GM18517 (cell line): ENCODE results near the gene HEPACAM.

Experiments used
- ATAC-seq: cut with Tn5 transposase; IDR thresholded peaks from one replicate; pipeline ENCODE4 v1.9.1; 2021; ENCODE audit warnings: mild to moderate bottlenecking, moderate library complexity; ENCODE audit not compliant: unreplicated experiment

Gene HEPACAM

GRCh38 chr11:124900464-124900863 lies 35.4 kb downstream of the HEPACAM start:
- no peak for ATAC-seq

- no peak for ATAC-seq
These were observed 36.3 kb downstream of the HEPACAM start for GRCh38 chr11:124899383-124900145.

DNA sequence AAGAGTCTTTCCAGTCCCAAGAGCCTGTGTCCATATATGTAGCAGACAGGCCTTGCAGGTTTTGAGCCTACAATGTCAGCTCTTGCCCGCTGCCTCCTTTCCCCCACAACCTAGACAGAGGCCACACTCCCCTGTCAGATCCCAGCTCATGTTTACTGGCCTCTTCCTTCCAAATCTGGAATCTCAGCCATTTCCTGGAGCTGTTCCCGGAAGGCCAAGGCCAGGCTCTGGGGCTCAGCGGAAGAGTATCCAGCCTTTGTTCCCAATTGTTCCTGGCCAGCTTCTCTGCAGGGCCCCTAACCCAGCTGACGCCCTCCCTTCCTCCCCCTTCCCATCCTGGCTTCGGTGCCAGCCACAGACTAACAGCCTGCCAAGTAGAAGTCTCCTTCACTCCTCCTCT lies 37.1 kb downstream of the HEPACAM start:
- ATAC-seq: no peak

GRCh38 chr11:124898263-124898680 lies 37.6 kb downstream of the HEPACAM start:
- ATAC-seq: no peak

GRCh38 chr11:124897674-124898262 lies 38.1 kb downstream of the HEPACAM start, which contains the start of gene ROBO4:
ROBO4 (minus strand) TSS chr11:124897865; CDS start chr11:124897795, 70 bp downstream.
- ATAC-seq: no peak

GRCh38 chr11:124896821-124897391 lies 38.9 kb downstream of the HEPACAM start:
- no peak for ATAC-seq

DNA sequence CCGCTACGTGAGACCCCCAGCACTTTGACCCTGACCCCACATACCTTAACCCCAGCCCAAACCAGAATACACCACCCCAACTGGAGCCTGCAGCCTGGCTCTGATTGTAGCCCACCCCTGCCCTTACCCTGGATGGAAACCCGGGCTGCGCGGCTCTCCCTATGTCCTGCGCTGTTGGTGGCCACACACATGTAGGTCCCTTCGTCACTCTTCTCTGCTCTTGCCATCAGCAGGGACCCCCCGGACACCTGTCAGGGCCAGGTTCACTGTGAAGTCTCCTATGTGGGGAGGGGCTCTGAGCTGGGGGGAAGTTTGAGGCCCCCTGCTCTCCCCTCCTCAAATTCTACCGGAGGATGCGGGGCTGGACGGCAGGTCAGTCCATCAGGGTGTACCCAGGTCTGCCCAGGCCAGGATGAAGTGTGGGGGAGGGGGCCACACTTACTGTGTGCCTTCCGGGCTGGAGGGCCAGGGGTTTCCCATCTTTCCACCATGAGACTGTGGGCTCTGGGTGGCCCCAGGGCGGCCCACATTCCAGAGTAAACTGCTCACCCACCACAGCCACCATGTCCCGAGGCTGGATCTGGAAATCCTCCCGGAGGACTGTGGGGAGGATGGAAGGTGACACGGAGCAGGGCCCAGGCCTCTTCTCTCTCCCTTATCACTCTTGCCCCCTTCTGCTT lies 39.6 kb downstream of the HEPACAM start:
- no peak for ATAC-seq

- ATAC-seq: no peak
These were observed 40.3 kb downstream of the HEPACAM start for GRCh38 chr11:124895471-124895971.

DNA sequence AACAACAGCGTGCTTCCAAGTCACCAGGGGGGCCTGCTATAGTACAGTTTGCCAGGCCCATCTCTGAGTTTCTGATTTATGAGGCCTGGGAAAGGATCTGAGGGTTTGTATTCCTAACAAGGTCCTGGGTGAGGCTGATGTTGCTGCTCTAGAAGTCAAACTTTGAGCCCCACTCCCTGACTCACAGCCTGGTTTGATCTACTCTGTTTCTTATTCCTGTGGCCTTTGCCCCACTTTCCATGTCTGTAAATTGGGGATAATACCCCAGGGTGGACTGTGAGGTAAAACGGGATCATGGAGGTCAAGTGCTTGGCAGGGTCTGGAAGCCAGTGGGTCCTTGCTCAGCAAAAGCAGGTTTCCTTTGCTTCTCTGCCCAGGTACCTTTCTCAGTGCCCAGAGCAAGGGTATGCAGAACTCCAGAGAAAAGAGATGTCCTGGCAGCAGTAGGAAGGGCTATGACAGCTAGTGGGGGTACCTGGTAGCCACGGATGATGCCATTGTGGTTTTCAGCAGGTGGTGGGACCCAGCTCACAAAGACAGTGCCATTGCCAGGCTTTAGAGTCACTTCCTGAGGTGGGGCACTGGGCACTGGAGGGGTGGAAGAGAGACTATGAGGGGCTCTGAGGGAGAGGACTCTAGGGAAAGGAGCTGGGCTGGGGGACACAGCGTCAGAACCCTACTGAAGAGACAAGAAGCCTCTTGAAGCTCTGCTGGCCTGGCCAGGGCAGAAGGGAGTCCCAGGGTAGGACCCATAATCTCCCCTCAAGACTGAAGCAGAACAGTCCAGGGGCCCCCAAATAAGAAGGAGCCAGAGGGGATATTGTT lies 41.0 kb downstream of the HEPACAM start:
- no peak for ATAC-seq

GRCh38 chr11:124893781-124894401 lies 42.0 kb downstream of the HEPACAM start:
- ATAC-seq: no peak

DNA sequence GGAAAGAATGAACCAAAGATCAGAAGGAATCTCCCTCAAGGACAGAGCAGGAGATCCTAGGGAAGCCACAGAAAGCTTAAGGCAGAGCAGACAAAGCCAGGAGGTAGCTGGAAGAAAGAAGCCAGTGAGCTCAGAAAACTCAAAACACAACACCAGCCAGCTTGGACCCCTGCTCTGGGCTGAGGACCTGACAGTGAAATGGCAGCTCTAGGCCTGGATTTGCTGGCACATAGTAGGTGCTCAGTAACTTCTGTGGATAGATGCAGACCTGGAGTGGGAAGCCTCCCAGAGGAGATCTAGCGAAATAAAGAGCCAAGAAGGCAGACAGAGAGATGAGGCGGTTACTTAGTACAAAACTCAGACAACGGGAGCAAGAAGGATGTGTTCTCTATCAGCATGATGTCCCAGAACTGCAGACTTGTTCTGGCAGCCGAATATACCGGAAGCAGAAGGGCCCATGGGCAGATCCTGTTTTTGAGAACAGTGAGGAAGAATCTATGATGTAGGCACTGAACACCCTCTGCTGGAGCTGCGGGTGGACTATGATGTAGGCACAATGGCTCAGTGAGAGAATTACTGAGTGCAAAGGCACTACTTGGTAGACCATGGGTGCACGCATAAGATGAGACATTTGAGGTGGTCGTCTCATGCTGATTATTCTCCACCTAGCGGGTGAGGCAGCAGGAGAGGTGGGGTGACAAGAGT lies 42.9 kb downstream of the HEPACAM start:
- no peak for ATAC-seq

DNA sequence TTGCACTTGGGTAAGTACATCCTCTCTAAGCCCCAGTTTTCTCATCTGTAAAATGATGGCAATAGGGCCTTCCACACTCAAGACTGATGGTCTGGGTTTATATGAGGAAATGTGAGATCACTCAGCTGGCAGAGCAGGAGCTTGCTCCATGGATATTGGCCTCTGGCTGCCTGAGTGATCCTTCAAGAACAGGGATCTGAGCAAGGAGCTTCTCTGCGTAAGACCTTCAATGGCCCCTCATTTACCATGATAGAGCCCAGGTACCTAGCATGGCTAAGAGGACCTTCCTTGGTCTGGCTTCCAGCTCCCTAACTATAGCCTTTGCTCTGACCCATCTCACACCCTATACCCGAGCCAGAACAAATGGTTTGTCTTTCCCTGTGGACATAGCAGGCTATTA lies 43.7 kb downstream of the HEPACAM start:
- no peak for ATAC-seq

GRCh38 chr11:124891373-124891861 lies 44.4 kb downstream of the HEPACAM start:
- ATAC-seq: no peak

DNA sequence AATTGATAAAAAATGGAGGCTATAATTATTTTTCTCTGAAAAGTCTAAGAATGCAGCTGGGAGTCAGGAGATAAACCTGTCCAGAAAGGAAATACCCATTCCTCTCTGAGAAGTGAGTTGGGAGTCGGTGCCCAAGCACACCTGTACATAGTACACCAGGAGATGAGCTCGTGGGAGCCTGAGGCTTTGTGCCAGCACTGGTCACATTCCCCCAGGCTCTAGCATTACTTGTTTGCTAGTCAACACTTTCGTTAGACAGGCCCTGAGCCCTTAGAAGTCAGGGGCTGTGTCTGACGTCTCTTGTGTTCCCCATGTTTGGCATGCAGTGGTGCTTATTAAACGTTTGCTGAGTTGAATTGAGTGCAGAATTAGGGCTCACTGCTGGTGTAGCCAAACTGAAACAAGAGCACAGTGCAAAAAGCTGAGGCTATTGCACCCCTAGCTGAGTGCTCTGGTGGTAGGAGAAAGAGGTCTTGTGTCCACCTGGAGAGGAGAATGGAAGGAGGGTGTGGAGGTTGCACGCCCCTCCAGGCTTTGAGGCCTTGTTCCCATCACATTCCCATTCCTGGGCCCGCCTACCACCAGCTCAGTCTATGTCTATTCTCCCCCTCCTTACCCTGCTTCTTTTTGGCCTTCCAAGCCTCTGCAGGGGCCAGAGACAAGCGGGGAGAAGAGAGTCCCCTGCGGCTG lies 45.0 kb downstream of the HEPACAM start:
- ATAC-seq: no peak

DNA sequence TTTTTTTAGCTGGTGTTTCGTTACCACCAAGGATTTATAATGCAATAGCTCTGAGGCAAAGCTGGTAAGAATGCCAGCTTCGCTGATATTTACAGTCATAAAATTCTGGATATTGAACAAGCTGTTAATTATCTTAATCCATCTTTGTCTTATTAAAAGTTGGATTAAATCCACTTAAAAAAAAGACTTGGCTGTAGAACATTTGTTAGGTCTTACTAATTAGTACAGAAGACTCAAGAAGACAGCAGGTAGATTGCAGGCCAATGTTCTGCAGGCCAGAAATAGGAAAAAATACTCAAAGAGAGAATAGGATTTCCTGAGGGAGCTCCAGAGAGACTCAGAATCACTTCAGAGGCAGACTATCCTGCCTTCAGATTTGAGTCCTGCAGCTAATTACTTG lies 45.7 kb downstream of the HEPACAM start:
- ATAC-seq: no peak

DNA sequence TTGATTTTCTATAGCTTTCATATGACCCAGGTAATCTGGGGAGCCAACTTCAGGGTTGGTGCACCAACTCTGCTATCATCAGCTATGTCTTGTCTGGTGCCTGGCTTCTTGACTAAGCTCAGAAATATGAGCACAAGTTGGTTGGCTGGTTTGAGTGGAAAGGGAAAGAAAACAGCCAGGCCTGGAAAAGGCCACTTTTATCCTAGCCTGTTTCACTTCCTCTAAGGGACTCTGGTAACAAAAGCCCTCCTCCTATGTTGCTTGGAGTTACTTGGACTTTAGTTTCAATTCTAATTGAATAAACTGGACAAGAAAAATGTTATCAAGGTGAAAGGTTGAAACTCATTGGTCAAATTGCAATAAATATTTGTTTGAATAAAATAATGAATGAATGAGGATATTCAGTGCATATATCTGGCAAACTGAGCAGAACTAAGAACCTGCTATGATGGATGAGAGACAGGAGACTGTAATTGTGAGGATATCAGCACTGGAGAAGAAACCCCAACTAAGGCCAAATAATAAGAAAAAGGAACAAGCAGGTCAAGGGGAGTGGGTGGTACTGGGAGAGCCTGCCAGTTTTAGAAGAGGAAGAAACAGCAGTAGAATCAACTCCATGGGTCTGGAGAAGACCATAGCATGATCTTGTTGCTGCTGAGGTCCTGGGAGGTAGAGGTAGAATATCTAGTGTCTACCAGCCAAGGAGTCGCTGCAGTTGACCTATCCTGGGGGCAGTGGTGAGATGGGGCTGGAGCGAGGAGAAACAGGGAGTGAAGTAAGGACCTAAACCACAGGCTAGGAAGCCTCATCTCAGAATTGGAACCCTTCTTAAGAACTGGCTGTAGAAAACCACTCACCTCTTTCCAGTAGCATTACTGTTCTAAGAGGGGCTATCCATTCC lies 46.4 kb downstream of the HEPACAM start:
- no peak for ATAC-seq

- no peak for ATAC-seq
These were observed 48.2 kb downstream of the HEPACAM start for GRCh38 chr11:124887667-124888013.
